Measurements from ENCODE around the gene HDDC2. TPM values are rescaled to one million over a fixed set of nuclear protein-coding genes. Genes with fewer than 3 reads are reported as not detected.

The HDDC2 gene
- polyA plus RNA-seq, 12 donors, result 51.3 to 66.9 (median 58.3) TPM; not detected in 1

- DNase-seq, result no peak
These were observed 56.1 kb downstream of the HDDC2 start for GRCh38 chr6:125245523-125246264.

GRCh38 chr6:125245109-125245508 is 56.7 kb downstream of the HDDC2 start:
- no peak for DNase-seq

GRCh38 chr6:125237764-125238163 is 64.0 kb downstream of the HDDC2 start:
- no peak for DNase-seq

- DNase-seq, result no peak
These were observed 65.0 kb downstream of the HDDC2 start for GRCh38 chr6:125236536-125237327.

- no peak for DNase-seq
These were observed 68.6 kb downstream of the HDDC2 start for GRCh38 chr6:125233202-125233601.

- DNase-seq, result no peak
These were observed 69.3 kb downstream of the HDDC2 start for GRCh38 chr6:125232466-125232865.

- DNase-seq, result no peak
These were observed 70.0 kb downstream of the HDDC2 start for GRCh38 chr6:125231574-125232343.

- DNase-seq, result no peak
These were observed 70.6 kb downstream of the HDDC2 start for GRCh38 chr6:125231133-125231532.

- no peak for DNase-seq
These were observed 71.1 kb downstream of the HDDC2 start for GRCh38 chr6:125230674-125231073.

GRCh38 chr6:125228981-125229479 is 72.7 kb downstream of the HDDC2 start:
- DNase-seq, result no peak

- DNase-seq, result no peak
These were observed 74.5 kb downstream of the HDDC2 start for GRCh38 chr6:125227244-125227643.

Other genes starting within 250 kb of the HDDC2 start
- 10 to 100 TPM in 11 of 12 donors, not detected in 1; 27.7 to 64.9 (median 48.9) TPM for gene TPD52L1, start 148.2 kb downstream of the HDDC2 start, polyA plus RNA-seq (ENCODE audit: insufficient read length in 12 of 12)

Measured in muscle of arm (tissue), 12 donors.